ENCODE results near the gene SEC23B.

- no peak for TF ChIP-seq CTCF (conservative IDR thresholded peaks at IDR 0.05; ENCODE audit: low read depth, low read length)
- no peak for TF ChIP-seq POLR2A (IDR thresholded peaks at IDR 0.05; ENCODE audit: low read depth, low read length)
- no peak for TF ChIP-seq RFX5 (IDR thresholded peaks at IDR 0.05; ENCODE audit: low read depth, low read length)
- peak; percentile 65 for TF ChIP-seq CEBPB (IDR thresholded peaks at IDR 0.05; ENCODE audit: low read depth, low read length)
- no peak for TF ChIP-seq FOS (IDR thresholded peaks at IDR 0.05; ENCODE audit: low read depth, low read length)
- no peak for TF ChIP-seq MXI1 (IDR thresholded peaks at IDR 0.05; ENCODE audit: borderline replicate concordance, low read depth, low read length)
- TF ChIP-seq USF2 (IDR thresholded peaks at IDR 0.05; ENCODE audit: low read depth, low read length): no peak
- TF ChIP-seq RAD21 (IDR thresholded peaks at IDR 0.05; ENCODE audit: low read length): no peak
- no peak for TF ChIP-seq RCOR1 (IDR thresholded peaks at IDR 0.05; ENCODE audit: insufficient replicate concordance, low read length)
- no peak for TF ChIP-seq MAFK (IDR thresholded peaks at IDR 0.05; ENCODE audit: low read depth, low read length)
- TF ChIP-seq ELK1 (IDR thresholded peaks at IDR 0.05; ENCODE audit: borderline replicate concordance, low read depth, low read length): no peak
Measured at GRCh38 chr20:18585134-18585533, 77.4 kb downstream of the SEC23B start.

Data from IMR-90 (cell line).